Fibroblast of upper back skin (primary cell): ENCODE measurements around the gene MUC12.
A peak's percentile ranks its signal among the peaks of the same experiment; 100 is the strongest.
"Not testable (repeated sequence)": the region's sequence is repeated elsewhere in the genome, so short reads cannot be mapped to it uniquely, and the experiment has no call there.

Experiments used
- DNase-seq: peaks from one replicate; pipeline ENCODE4 v3.0.0-alpha.2; 2013

The MUC12 gene

DNA sequence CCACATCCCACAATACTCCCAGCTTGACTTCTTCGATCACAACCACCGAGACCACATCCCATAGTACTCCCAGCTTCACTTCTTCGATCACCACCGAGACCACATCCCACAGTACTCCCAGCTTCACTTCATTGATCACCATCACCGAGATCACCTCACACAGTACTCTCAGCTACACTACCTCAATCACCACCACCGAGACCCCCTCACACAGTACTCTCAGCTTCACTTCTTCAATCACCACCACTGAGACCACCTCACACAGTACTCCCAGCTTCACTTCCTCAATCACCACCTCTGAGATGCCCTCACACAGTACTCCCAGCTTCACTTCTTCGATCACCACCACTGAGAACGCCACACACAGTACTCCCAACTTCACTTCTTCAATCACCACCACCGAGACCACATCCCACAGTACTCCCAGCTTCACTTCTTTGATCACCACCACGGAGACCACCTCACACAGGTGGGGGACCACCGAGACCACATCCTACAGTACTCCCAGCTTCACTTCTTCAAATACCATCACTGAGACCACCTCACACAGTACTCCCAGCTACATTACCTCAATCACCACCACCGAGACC is 11.4 kb upstream of the MUC12 start:
- DNase-seq = no peak

DNA sequence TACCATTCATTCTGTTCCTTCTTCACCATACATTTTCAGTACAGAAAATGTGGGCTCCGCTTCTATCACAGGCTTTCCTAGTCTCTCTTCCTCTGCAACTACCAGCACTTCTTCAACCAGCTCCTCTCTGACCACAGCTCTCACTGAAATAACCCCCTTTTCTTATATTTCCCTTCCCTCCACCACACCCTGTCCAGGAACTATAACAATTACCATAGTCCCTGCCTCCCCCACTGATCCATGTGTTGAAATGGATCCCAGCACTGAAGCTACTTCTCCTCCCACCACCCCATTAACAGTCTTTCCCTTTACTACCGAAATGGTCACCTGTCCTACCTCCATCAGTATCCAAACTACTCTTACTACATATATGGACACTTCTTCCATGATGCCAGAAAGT is 9.5 kb upstream of the MUC12 start:
- no peak for DNase-seq

DNA sequence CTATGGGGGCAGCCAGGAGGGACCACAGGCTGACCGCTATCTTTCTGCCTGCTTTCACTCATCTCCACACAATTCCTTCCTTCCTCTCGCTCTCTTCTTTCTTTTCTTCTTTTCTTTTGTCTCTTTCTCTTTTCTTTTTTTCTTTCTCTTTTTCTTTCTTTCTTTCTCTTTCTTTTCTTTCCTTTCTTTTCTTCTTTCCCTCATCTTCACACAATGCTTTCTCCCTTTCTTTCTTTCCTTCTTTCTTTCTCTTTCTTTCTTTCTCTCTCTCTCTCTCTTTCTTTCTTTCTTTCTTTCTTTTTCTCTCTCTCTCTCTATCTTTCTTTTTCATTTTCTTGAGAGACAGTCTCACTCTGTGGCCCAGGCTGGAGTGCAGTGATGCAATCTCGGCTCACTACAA is 6.8 kb upstream of the MUC12 start:
- no peak for DNase-seq

DNA sequence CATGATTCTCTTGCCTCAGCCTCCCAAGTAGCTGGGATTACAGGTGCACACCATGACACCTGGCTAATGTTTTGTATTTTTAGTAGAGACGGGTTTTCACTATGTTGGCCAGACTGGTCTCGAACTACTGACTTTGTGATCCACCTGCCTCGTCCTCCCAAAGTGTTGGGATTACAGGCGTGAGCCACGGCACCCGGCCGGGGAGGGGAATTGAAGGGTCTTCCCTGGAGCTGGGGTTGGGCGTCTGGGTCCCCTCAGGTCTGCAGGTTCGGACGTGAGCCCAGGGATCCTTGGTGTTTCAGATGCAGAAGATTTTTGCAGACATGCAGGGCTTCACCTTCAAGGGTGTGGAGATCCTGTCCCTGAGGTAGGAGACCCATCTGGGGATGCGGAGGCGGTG is 6.0 kb upstream of the MUC12 start:
- DNase-seq = no peak

DNA sequence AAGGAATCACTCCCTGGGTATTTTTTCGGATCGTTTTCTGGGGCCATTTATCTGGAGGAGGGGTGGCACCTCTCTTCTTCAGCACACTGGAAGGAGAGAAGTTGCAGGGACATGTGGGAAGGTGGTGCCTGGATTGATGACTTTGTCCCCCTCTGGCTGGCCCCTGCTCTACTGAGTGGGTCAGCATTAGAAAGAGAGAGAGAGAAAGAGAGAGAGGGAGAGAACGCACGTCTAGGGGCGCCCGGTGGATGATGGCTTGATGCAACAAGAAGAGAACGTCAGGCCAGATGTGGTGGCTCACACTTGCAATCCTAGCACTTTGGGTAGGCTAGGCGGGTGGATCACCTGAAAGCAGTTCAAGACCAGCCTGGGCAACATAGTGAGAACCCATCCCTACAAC is 5.5 kb upstream of the MUC12 start:
- no peak for DNase-seq

DNA sequence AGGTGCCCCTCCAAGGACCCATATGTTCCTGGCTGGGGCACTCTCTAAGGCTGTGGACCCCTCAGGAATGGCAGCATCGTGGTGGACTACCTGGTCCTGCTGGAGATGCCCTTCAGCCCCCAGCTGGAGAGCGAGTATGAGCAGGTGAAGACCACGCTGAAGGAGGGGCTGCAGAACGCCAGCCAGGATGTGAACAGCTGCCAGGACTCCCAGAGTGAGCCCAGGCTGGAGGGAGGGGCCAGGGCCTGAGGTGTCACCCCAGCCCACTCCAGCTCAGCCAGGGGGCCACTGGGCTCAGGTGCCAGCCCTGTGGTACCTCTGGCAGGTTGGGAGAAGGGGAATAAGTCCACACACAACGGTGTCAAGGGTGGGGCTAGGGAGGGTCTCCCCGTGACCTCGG is 4.7 kb upstream of the MUC12 start:
- DNase-seq = no peak

DNA sequence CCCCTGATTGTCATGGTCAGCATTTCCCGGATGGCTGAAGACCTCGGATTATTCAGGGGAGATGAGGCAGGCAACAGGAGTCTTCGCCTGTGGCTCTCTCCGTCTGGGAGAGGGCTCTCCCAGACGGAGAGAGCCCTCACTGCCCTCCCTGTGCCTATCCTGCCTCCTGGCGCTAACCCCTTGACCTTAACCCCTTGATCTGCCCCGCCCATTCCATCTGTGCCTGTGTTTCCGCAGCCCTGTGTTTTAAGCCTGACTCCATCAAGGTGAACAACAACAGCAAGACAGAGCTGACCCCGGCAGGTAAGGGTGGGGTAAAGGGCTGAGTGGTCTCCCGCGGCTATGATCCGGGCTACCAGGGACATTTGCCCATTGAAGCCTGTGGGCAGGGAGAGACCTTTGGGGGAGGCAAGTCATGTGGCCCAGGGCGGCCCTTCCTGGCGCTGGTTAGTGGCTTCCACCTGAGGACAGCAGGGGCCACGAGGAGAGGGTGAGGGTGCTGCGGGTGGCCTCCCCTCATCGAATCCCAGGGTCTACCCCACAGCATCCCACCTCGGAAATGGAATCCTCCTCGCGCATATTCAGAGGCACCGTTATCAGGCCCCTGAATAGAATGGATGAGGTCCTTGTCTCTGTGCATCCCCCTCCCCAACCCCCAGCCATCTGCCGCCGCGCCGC is 4.2 kb upstream of the MUC12 start:
- DNase-seq = no peak

DNA sequence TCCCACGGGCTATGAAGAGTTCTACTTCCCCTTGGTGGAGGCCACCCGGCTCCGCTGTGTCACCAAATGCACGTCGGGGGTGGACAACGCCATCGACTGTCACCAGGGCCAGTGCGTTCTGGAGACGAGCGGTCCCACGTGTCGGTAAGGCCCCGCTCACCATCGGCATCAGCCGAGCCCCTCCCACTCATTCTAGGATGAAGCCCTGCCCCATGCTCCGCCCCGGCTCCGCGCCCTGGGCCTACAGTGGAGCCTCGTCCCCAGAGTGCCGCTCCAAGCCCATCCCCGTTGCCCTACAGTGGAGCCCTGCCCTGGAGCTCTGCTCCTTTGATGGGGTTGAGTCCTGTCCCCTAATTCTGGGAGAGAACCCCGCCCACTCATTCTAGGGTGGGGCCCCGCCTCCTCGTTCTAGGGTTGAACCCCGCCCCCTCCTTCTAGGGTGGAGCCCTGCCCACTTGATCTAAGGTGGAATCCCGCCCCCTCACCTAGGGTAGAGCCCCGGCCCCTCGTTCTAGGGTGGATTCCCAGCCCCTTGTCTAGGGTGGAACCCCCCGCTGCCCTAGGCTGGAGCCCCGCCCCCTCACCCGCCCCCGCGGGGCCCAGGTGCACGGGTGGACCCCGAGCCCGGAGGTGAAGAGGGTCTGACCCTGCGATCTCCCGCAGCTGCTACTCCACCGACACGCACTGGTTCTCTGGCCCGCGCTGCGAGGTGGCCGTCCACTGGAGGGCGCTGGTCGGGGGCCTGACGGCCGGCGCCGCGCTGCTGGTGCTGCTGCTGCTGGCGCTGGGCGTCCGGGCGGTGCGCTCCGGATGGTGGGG is 3.4 kb upstream of the MUC12 start:
- DNase-seq = peak; percentile 28

DNA sequence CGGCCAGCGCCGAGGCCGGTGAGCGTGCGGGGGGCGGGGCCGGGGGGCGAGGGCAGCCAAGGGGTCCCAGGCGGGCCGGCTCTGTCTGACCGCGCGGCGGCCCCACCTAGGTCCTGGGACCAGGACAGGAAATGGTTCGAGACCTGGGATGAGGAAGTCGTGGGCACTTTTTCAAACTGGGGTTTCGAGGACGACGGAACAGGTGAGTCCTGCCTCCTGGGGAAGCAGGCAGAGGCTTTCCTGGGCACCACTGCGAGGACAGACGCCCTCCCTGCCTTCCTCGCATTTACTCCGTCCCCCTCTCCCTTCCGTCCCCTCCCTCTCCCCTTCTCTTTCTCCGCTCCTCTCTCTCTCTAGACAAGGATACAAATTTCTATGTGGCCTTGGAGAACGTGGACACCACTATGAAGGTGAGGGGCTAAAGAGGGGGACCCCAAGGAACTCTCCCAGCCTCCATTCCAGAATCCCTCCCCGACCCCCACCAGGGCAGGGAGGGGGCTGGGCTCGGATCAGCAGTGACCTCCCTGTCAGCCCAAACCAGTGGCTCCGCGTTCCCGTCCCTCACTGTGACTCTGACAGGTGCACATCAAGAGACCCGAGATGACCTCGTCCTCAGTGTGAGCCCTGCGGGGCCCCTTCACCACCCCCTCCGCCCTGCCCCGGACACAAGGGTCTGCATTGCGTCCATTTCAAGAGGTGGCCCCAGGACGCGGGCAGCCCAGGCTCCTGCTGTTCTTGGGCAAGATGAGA is 2.6 kb upstream of the MUC12 start:
- no peak for DNase-seq

DNA sequence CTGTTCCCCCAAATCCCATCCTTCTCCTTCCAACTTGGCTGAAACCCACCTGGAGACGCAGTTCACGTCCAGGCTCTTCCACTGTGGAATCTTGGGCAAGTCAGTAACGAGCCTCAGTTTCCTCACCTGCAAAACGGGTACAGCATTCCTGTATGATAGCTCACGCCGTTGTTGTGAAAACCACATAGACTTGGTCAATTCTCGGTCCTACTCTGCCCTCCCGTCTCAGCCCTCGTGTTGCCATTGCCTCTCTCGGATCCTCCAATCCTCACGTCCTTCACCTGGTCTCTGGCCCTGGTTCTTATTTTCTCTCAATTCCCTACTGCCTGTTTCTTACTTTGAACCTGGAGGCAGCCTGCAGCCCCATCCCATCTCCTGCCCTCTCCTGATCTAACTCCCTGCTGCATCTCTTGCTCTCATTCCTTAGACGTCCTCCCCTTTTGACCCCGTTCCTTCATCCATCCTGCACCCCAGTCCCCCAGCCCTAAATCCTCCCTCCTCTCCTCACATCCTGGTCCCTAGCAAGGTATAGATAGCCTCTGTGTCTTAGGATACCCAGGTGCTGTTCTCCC is 2.0 kb upstream of the MUC12 start:
- DNase-seq = no peak

DNA sequence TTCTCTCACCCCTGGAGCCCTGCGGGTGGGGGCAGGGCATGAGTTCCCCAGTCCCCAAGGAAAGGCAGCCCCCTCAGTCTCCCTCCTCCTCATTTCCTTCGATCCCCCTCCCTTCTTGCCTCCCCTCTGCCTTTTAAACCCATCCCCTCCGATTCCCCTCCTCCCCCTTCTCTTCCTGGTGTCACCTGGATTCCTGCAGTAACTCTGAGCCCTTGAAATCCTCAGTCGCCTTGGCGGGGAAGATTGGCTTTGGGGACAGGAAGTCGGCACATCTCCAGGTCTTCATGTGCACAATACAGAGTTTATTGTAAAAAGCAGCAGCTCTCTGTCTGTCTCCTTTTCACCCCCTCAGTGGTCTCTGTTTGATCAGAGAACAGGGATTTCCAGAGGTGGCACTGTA is 1.3 kb upstream of the MUC12 start:
- DNase-seq = no peak

DNA sequence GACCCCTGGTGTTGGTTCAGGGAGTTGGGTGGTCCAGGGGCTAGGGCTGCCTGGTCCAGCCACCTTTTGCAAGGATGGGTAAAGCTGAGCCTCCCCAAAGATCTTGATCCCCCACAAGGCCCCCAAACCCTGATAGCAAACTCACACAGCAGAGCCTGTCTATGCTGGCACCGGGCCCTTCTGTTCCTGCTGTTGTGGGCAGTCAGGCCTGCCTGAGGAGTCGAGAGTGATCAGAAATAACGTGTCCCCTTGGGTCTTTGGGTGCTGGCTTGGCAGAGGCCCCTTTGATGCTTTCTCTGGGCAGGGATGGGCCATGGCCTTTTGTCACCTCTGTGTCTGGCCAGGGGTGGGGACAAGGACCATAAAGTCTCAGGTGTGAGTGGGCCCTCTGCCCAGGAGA is 715 bp upstream of the MUC12 start:
- DNase-seq = no peak

DNA sequence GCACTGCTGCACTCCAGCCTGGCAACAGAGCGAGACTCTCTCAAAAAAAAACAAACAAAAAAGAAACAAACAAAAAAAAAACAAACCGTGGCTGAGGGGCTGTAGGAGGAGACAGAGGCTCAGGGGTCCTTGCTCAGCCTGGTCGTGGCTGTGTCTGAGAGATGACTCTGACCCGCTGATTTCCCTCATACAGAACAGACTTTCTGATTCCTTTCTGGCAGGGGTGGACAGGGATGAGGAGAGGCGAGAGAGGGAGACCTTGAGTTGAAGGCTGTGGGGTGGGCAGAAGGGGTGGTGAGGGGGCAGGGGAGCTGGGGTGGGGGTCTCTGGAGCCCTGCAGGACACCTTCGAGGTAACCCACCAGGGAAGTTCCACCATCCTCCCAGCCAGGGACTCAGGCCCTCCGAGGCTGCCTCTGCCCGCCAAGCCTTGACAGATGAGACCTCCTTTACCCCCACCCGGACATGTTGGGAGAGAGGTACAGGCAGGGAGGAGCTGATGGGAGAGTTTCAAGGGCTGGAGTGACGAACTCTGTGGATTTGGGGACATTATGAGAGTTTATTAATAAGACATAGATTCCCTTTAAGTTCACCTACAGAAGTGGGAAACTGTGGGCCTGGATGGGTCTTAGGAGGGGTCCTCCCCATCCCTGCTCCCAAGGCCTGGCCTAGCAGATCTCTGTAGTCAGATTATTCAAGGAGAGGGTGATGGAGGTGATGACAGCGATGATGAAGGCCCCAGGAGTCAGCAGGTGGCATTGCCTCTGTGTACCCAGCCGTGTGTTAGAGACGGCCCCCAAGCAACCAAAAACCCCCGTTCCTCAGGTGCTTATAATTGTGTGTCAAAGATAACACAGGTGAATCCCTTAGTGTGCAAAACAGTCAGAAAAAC is 2.0 kb downstream of the MUC12 start:
- no peak for DNase-seq

DNA sequence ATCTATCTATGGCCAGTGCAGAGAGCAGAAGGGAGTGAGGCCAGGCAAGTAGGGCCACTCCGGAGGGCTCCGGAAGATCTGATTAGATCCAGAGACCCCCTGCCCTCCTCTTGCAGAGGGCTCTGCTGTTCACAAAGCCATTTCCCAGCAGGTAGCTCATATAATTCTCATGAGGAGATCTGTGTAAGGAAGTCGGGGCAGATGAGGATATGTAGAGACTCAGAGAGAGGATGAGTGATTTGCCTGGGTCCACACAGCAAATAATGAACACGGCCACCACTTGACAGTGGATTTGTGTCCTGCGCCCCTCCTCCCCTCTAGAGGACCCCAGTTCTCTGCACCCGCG is 2.6 kb downstream of the MUC12 start:
- DNase-seq = no peak

DNA sequence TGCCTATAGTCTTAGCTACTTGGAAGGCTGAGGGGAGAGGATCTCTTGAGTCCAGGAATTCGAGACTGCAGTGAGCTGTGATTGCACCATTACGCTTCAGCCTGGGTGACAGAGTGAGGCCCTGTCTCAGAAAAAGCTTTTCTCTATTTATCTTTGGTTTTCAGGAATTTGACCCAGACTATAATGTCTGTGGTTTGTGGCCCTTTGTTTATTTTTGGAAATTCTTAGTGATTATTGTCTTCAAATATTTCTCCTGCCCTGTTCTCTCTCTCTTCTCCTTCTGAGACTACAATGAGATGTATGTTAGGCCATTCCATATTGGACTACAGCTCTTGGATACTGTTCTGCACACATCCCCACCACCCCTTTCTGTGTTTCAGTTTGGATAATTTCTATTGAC is 4.7 kb downstream of the MUC12 start:
- no peak for DNase-seq

DNA sequence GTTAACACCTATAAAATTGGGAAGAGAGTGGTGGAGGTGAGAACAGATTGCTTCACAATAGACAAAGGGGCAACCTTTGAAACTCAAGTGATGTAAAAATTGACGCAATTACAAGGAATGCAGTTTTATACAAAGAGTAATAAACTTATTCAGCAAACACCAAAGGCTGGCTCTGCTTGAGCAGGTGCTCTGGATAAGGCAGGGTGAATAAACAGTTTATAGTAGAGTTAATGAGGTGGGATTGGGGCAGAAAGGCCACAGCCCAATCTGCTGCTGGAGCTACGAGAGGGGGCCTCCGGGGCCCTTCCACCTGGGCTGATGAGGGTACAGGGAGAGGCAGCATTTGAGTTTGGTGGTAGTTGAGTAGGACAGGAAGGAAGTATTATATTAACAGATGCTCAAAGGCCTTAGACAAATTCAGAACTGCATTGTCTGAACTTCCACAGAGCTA is 6.0 kb downstream of the MUC12 start:
- no peak for DNase-seq

DNA sequence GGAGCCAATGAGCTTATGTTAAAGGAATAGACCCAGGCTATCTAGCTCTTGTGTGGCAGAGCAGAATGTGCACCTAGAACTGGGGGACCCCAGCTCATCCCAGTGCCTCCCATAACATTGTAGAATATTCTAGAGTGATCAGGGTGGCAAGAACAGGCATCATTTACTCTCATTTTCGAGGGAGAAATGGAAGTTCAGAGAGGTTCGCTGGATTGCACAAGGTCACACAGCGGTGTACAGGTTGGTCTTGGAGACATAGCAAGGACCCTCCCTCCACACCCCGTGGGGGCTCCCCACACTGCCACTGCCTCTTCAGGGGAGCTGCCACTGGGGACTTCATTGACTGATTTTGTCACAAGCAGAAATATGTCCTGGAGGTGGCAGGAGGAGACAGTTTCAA is 8.9 kb downstream of the MUC12 start:
- no peak for DNase-seq

DNA sequence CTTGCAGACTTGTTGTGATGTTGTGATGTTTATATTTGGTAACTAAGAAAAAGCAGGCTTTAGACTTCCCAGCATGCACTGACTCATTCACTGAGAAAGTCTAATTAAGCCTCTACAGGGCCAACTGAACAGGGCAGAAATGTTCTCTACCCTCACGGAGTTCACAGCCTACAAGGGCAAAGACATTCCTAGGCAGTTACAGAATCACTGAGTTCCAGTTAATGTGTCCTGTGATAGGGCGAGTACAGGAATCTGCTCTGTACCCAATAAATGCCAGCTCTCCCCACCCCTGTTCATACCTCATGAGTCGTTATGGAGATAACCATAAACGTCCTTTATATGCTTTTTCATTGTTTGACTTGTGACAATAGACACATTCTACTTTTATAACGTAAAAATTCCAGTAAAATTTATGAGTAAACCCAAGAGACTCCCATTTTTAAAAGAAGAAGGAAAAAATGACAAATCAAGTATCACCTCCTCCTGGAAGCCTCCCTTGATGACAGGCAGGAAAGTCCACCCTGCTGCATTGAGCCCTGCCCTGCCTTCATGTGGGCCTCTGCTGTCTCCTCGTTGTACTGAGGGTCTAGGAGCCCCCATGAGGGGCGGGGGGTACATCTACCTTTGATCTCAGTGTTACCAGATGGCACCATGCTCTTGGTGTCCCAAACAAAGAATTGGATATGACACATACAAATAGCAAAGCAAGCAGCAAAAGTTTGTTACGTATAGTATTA is 14.3 kb downstream of the MUC12 start:
- no peak for DNase-seq

DNA sequence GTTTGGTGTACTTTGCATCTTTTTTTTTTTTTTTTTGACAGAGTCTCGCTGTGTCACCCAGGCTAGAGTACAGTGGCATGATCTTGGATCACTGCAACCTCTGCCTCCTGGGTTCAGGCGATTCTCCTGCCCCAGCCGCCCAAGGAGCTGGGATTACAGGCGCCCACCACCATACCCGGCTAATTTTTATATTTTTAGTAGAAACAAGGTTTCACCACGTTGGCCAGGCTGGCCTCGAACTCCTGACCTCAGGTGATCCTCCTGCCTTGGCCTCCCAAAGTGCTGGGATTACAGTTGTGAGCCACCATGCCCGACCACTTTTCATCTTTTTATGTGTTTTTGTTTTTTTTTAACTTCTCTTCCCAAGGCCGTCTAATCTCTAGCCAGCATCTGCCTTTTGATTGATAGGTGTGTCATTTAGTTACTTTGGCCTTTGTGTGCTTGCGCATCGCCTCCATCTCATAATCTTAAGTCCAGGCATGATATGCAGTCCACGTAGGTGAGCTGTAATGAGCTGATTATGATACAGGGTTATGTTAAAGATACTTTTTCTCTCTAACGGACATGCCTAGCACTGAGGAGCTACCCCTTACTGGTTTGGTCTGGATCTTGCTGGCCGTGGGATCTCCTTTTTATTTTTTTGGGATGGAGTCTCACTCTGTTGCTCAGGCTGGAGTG is 15.0 kb downstream of the MUC12 start:
- DNase-seq = not testable (repeated sequence)

DNA sequence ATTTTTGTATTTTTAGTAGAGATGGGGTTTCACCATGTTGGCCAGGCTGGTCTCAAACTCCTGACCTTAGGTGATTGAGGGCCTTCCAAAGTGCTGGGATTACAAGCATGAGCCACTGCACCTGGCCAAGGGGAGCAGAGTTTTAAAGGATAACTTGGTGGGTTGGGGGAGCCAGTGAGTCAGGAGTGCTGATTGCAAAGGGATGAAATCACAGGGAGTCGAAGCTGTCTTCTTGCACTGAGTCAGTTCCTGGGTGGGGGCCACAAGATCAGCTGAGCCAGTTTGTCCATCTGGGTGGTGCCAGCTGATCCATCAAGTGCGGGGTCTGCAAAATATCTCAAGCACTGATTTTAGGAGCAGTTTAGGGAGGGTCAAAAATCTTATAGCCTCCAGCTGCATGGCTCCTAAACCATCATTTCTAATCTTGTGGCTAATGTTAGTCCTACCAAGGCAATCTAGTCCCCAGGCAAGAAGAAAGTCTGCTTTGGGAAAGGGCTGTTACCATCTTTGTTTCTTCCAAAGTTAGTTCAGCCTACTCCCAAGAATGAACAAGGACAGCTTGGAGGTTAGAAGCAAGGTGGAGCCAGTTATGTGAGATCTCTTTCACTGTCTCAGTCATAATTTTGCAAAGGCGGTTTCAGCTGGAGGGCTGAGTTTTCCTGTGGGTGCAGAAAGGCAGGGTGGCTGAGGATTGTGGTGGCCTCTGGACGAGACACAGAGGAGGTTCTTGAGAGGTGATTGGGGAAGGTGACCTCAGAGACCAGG is 15.8 kb downstream of the MUC12 start:
- DNase-seq = not testable (repeated sequence)
